HL-60 (cell line): ENCODE results near the gene PRSS22.
A peak's percentile ranks its signal among the peaks of the same experiment; 100 is the strongest.

Experiments
- DNase-seq, 2 experiments: peaks; one replicate each; pipeline ENCODE4 v3.0.0-alpha.2; 2010 to 2020; ENCODE audit warnings: low read depth in 1 of 2, low spot score in 1 of 2
- H3K27ac ChIP-seq: fragments of 250-450 bp; sonication (Bioruptor Pico); replicated peaks from 2 replicates; pipeline ENCODE4 v1.5.1; 2020; ENCODE audit warnings: mild to moderate bottlenecking, moderate library complexity
- H3K27me3 ChIP-seq: fragments of 250-450 bp; sonication (Bioruptor Pico); 2 replicates; pipeline ENCODE4 v1.5.1; 2021; ENCODE audit warnings: mild to moderate bottlenecking, moderate library complexity; ENCODE audit not compliant: insufficient read depth, poor library complexity, severe bottlenecking
- H3K4me3 ChIP-seq: replicated peaks from 2 replicates; pipeline ENCODE4 v1.5.1; 2011; ENCODE audit warnings: mild to moderate bottlenecking, control low read depth, low read length; ENCODE audit not compliant: insufficient read depth
- CTCF ChIP-seq: IDR thresholded peaks from one replicate; pipeline ENCODE4 v1.5.1; 2011; ENCODE audit warnings: low read length, control low read depth, inconsistent platforms; ENCODE audit not compliant: insufficient read depth
- GABPA ChIP-seq: IDR thresholded peaks from 2 replicates; pipeline ENCODE4 v1.6.1; 2012; ENCODE audit warnings: low read depth
- POLR2AphosphoS5 ChIP-seq: IDR thresholded peaks from 2 replicates; pipeline ENCODE4 v1.6.1; 2012; ENCODE audit warnings: low read depth
- REST ChIP-seq: IDR thresholded peaks from 2 replicates; pipeline ENCODE4 v1.6.1; 2012; ENCODE audit warnings: low read depth; ENCODE audit not compliant: insufficient replicate concordance
- SPI1 ChIP-seq: IDR thresholded peaks from 2 replicates; pipeline ENCODE4 v1.6.1; 2012; ENCODE audit warnings: low read depth, mild to moderate bottlenecking, borderline replicate concordance

PRSS22 gene

GRCh38 chr16:2815299-2815771 lies 42.6 kb downstream of the PRSS22 start:
- no peak for TF ChIP-seq SPI1
- no peak for TF ChIP-seq POLR2AphosphoS5
- no peak for TF ChIP-seq REST
- no peak for TF ChIP-seq CTCF
- no peak for TF ChIP-seq GABPA
- DNase-seq = no peak
- Histone ChIP-seq H3K27me3 (no peaks in the 10 kb centered on the region), H3K27ac (no peak overlapping the region), H3K4me3 (no peak overlapping the region)

- TF ChIP-seq GABPA = no peak
- no peak for TF ChIP-seq POLR2AphosphoS5
- no peak for TF ChIP-seq SPI1
- TF ChIP-seq REST = no peak
- TF ChIP-seq CTCF = no peak
- Histone ChIP-seq H3K27ac (no peak overlapping the region), H3K27me3 (no peaks in the 10 kb centered on the region), H3K4me3 (no peak overlapping the region)
- DNase-seq = no peak
These were observed 43.2 kb downstream of the PRSS22 start for GRCh38 chr16:2814551-2815298.

GRCh38 chr16:2813771-2814221 lies 44.2 kb downstream of the PRSS22 start:
- H3K27me3 ChIP-seq = no peaks in the 10 kb centered on the region
- TF ChIP-seq SPI1 (no peak), CTCF (no peak), GABPA (no peak), REST (no peak), POLR2AphosphoS5 (no peak)
- no peak overlapping the region for H3K27ac ChIP-seq
- peak in 1 of 2 experiments; percentile 13 for DNase-seq
- H3K4me3 ChIP-seq = no peak overlapping the region
